NCI-H2196 treated with DMSO at 0.1 percent for 48 hours (cell line): Measurements from ENCODE around the gene COL8A2.

Experiments
- DNase-seq: peaks from one replicate; lab custom pipeline; 2025; ENCODE audit not compliant: unreplicated experiment; lab: John Stamatoyannopoulos, UW

COL8A2 gene

DNA sequence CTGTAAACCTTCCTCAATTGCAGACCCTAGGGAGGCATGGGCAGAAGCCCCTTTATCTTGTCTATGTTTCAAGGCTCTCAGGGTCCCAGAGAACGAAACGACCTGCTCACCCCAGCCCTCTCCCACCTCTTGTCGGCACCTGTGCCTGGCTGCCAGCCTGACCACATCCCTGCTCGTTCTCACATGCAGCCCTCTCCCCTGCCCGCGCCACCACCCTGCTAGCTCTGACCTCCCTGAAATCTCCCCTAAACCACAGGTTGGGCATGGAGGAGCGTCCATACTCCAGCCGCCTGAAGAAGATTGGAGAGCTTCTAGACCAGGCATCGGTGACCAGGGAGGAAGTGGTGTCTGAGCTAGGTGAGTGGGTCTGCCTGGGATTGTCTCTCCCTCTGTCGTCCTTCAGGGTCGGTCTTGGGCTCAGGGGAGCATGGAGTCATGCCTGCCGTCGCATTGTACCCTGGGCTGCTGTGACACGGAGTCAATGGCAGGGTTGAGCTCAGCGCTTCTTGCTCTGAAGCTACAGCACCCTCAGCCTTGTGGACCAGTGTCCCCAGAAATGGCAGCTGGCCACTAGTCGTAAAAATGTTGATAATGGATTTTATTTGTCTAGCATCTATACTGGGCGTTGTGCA lies 32.7 kb downstream of the COL8A2 start:
- no peak for DNase-seq

DNA sequence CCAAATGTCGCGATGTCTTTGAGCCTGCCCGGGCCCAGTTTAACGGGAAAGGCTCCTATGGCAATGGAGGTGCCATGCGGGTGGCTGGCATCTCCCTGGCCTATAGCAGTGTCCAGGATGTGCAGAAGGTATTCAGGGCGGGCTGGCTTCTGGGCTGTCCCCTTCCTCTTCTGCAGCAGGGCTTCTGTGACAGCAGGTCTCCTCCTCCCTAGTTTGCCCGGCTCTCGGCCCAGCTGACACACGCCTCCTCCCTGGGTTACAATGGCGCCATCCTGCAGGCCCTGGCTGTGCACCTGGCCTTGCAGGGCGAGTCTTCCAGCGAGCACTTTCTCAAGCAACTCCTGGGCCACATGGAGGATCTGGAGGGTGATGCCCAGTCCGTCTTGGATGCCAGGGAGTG lies 33.3 kb downstream of the COL8A2 start:
- no peak for DNase-seq

DNA sequence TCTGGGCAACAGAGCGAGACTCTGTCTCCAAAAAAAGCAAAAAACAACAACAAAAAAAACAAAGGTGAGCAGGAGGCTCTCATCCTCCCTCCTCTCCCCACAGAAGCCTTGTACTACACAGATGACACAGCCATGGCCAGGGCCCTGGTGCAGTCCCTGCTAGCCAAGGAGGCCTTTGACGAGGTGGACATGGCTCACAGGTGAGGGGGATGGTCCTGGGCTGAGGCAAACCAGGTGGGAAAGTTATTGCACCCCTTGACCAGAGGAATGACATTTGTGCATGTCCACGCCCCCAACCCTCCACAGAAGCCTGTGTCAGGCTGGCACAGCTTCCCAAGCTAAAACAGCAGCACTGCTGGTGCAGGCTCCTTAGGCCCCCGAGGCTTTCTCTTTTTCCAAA lies 33.9 kb downstream of the COL8A2 start:
- DNase-seq = no peak

DNA sequence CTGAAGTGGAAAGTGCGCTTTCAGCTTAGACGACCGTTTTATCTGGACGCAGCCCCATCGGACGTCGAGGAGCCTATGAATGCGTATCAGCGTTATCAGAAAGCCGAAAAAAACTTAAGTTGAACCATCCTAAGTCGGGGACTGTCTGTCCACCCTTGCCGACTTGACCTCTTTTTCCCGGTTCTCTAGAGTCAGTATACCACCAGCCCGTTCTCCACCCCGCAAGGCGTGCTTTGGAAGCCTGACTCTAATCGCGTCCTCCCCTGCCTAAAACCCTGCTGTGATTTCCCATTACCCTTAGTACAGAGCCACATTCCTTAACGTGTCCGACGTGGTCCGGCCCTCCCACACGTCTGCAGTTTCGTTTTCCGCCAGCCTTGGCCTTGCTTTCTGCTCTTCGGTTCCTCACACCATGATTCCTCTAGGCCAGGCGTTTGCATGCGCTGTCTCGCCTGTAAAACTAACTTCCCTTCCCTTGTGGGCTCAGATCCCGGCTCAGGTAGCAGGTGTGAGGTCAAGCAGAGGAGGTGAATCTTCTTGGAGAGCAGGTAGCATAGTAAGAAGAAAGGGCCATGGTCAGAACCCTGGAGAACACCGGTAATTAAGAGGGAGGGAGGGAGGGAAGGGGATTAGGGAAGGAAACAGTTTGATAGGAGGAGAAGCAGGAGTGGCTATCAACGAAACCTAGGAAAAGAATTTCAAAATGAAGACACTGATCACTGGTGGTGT lies 35.5 kb downstream of the COL8A2 start:
- DNase-seq = no peak

DNA sequence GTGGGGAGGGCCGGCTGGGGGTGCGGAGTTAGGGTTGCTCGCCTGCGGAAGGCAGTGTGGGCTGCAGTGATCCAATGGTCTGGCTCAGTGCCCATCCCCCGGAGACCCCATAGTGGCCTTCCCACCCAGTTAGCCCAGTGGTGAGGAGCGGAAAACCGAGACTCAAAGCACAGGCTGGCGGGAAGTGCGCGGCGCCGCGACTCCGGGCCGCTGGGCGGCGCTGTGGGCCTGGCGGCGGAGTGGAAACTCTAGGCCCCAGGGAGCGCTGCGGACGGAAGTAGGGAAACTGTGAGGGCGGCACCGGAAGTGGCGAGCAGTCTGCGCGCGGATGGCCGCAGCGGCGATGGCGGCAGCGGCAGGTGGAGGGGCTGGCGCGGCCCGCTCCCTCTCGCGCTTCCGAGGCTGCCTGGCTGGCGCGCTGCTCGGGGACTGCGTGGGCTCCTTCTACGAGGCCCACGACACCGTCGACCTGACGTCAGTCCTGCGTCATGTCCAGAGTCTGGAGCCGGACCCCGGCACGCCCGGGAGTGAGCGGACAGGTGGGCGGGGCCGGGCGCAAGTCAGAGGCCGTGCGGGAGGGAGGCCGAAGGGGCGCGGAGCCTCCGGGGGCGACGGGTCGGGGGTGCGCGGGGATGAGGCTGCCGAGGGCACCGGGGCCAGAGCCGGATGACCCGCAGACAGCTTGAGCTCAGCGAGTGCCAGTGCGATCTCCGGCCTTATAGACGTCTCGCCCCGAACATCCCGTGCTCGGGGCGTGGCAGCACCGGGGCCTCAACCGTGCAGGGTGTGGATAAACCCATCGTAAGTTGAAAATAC lies 36.2 kb downstream of the COL8A2 start, which contains the start of gene ADPRS:
TSS of gene ADPRS (plus strand) at position 316 of the 816 bp plus-strand sequence. CDS start at position 329, 13 bp downstream.
- DNase-seq = peak; percentile 80

DNA sequence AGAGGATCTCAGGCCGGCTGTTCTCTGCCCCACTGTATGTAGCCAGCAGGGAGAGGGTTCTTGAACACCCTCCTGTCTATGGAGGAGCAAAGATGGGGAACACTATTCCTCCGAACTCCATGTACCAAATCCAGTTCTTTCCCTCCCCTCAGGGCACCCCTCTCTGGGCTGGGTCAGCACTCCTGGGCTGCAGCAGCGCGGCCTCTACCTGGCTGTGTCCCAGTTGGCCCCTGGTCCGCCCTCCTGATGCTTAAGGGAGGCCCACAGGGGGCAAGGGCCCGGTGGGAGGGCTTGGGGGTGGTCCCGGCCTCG lies 36.8 kb downstream of the COL8A2 start:
- DNase-seq = no peak

DNA sequence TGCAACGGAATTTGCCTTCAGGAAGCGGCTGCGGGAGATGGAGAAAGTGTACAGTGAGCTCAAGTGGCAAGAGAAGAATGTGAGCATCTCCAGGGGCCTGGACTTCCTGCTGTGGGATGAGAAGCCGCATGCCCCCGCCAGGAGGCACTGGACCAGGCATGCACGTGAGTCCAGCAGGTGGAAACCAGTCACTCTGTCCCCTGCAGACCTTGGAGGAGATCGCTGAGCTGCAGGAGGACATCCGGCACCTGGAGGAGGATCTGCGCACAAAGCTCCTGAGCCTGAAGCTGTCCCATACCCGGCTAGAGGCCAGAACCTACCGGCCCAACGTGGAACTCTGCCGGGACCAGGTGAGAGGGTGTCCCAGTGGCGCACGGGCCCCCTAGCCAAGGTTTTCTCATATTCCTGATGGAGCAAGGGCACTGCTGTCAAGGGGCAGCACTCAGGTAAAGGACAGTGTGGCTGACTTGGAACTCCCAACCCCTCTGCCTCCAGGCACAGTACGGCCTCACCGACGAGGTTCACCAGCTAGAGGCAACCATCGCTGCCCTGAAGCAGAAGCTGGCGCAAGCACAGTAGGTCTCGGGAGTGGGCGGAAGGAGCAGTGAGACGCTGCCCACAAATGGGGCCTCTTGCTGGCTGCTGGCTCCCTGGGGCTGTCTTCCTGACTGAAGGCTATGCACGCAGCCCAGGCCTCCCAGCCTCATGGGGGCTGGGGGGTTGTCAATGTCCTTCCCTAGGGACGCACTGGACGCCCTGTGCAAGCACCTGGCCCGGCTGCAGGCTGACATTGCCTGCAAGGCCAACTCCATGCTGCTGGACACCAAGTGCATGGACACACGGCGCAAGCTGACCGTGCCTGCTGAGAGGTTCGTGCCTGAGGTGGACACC lies 37.5 kb downstream of the COL8A2 start:
- no peak for DNase-seq

GRCh38 chr1:36086529-36087232 lies 38.3 kb downstream of the COL8A2 start:
- DNase-seq = no peak

DNA sequence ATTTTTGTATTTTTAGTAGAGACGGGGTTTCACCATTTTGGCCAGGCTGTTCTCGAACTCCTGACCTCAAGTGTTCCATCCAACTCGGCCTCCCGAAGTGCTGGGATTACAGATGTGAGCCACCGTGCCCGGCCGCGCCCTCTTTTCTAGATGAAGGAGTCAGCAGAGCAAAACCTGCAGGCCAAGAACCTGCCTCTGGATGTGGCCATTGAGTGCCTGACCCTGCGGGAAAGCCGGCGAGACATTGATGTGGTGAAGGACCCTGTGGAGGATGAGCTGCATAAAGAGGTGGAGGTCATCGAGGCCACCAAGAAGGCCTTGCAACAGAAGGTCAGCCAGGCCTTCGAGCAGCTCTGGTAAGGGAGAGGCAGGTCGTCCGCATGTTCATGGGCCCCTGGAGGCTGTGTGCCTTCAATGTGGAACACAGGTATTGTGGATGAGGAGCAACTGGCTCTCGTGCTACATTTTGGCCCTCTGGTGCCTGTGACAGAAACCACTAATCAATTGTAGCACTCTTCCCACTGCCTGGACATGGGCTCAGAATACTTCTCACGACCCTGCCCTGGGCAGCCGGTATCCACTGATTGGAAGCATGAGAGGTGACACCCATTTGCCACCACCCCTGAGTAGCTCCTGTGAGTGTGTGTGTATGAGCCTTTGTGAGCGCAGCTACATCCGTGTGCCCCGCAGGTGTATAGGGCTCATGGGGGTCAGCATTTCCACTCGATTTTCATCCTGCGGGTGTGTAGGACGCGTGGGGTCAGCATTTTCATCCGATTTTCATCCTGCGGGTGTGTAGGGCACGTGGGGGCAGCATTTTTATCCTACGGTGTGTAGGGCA lies 39.1 kb downstream of the COL8A2 start:
- no peak for DNase-seq

- no peak for DNase-seq
These were observed 39.9 kb downstream of the COL8A2 start for GRCh38 chr1:36085126-36085525.

DNA sequence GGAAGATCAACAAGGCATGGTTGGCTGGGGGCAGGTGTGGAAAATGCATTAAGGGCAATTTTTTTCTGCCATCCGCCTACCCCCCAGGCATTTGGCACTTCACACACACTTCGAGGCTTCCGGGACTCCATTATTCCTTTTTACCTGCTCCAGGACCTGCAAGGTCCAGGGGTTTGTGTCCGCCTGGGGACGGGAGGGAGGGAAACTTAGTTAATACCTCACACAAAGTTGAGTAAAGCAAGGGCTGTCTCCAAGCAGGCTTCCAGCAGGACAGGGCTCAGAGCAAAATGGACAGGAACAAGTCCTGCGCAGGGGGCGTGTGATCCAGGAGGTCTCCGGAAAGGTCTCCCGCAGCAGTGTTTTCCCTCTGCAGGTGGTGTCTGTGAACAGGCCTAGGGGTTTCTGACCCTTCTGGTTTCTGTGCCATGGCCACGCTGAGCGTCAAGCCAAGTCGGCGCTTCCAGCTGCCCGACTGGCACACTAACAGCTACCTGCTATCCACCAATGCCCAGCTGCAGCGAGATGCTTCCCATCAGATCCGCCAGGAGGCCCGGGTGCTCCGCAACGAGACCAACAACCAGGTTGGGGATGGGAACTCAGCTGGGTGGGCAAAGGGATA lies 40.4 kb downstream of the COL8A2 start:
- no peak for DNase-seq

GRCh38 chr1:36083635-36084496 lies 41.2 kb downstream of the COL8A2 start, which contains the start of gene TEKT2:
TSS of gene TEKT2 (plus strand) at chr1:36084094. CDS start at chr1:36084922, 828 bp downstream.
- DNase-seq = peak; percentile 31

DNA sequence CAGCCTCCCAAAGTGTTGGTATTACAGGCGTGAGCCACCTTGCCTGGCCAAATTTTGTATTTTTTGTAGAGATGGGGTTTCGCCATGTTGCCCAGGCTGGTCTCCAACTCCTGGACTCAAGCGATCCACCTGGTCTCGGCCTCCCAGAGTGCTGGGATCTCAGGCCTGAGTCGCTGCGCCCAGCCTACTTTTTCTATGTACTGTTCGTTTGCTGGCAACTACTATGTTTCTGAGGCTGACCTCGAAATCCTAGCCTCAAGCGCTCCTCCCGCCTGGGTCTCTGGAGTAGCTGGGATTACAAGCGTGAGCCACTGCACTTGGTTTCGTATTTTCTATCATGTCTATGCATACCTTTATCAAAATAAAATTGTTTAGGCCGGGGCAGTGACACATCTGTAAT lies 41.8 kb downstream of the COL8A2 start:
- no peak for DNase-seq

GRCh38 chr1:36081926-36082485 lies 43.0 kb downstream of the COL8A2 start:
- no peak for DNase-seq

- DNase-seq = no peak
These were observed 44.2 kb downstream of the COL8A2 start for GRCh38 chr1:36080801-36081200.

DNA sequence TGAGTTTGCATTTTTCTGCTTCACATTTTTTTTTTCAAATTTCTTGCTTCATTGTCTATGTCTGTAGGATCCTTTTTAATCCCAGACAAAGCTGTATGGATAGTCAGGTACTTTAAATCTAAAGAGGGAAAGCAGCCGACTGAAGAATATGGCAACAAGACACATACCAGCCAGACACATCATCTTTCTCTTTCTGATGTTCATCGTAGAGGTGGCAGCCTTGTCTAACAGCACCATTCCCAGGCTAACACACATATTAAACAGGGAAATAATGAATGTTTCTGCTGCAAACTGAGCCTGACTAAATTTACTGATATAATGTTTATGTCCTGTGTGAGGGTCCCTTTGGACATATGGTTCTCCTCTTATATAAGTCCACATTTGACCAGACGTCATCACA lies 44.8 kb downstream of the COL8A2 start:
- no peak for DNase-seq

- no peak for DNase-seq
These were observed 47.9 kb downstream of the COL8A2 start for GRCh38 chr1:36076979-36077573.
